HG03280 (cell line): ENCODE data around the gene CTRB1.
"Not testable (repeated sequence)": the region's sequence is repeated elsewhere in the genome, so short reads cannot be mapped to it uniquely, and the experiment has no call there.

Source experiments
- ATAC-seq: cut with Tn5 transposase; IDR thresholded peaks from one replicate; pipeline ENCODE4 v1.9.1; 2021; ENCODE audit warnings: mild to moderate bottlenecking, moderate library complexity; ENCODE audit not compliant: unreplicated experiment

The CTRB1 gene

GRCh38 chr16:75203667-75204409 lies 14.9 kb upstream of the CTRB1 start:
- no peak for ATAC-seq

- ATAC-seq, result no peak
Measured at GRCh38 chr16:75204410-75204758, 14.4 kb upstream of the CTRB1 start.

- not testable (repeated sequence) for ATAC-seq
Measured at GRCh38 chr16:75204905-75205304, 13.9 kb upstream of the CTRB1 start.

- ATAC-seq, result not testable (repeated sequence)
Measured at GRCh38 chr16:75205438-75205837, 13.3 kb upstream of the CTRB1 start.

GRCh38 chr16:75205961-75206748 lies 12.6 kb upstream of the CTRB1 start:
- not testable (repeated sequence) for ATAC-seq

- ATAC-seq, result no peak
Measured at GRCh38 chr16:75206749-75207451, 11.9 kb upstream of the CTRB1 start, which contains the start of gene CTRB2. TSS of gene CTRB2 (minus strand) at chr16:75207161. CDS start at chr16:75207141, 20 bp downstream.

GRCh38 chr16:75207831-75208230 lies 11.0 kb upstream of the CTRB1 start:
- no peak for ATAC-seq

GRCh38 chr16:75208242-75208825 lies 10.5 kb upstream of the CTRB1 start:
- no peak for ATAC-seq

- ATAC-seq, result no peak
Measured at GRCh38 chr16:75208861-75209505, 9.8 kb upstream of the CTRB1 start.

GRCh38 chr16:75209514-75209913 lies 9.3 kb upstream of the CTRB1 start:
- ATAC-seq, result not testable (repeated sequence)

- no peak for ATAC-seq
Measured at GRCh38 chr16:75209944-75210343, 8.8 kb upstream of the CTRB1 start.

GRCh38 chr16:75211286-75211685 lies 7.5 kb upstream of the CTRB1 start:
- ATAC-seq, result not testable (repeated sequence)

- ATAC-seq, result no peak
Measured at GRCh38 chr16:75216127-75216526, 2.7 kb upstream of the CTRB1 start.

- no peak for ATAC-seq
Measured at GRCh38 chr16:75216576-75216975, 2.2 kb upstream of the CTRB1 start.

GRCh38 chr16:75217389-75217851 lies 1.4 kb upstream of the CTRB1 start:
- no peak for ATAC-seq

GRCh38 chr16:75219088-75219487 lies 300 bp downstream of the CTRB1 start:
- ATAC-seq, result no peak

- no peak for ATAC-seq
Measured at GRCh38 chr16:75219838-75220237, 1.1 kb downstream of the CTRB1 start.

GRCh38 chr16:75222271-75222783 lies 3.5 kb downstream of the CTRB1 start:
- no peak for ATAC-seq

GRCh38 chr16:75223129-75223528 lies 4.3 kb downstream of the CTRB1 start:
- not testable (repeated sequence) for ATAC-seq
